Measurements from ENCODE around the gene SPINT2.
"Not testable (repeated sequence)": the region's sequence is repeated elsewhere in the genome, so short reads cannot be mapped to it uniquely, and the experiment has no call there.

Gene SPINT2

DNA sequence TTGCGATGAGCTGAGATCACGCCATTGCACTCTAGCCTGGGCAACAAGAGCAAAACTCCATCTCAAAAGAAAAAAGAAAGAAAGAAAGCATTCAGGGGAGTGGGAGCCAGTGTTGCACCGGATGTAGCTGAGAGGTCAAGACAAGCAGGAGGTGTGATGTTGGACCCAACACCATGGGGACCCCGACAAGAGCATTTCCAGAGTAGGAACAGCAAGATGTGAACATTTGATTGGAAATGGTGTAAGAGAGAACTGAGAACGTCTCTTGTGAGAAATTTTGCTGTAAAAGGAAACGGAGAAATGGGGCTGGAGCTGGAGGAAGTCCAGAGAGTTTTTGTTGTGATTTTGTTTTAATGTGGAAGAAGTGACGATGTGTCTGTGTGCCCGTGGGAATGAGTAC, 24.6 kb upstream of the SPINT2 start:
- DNase-seq: no peak

DNA sequence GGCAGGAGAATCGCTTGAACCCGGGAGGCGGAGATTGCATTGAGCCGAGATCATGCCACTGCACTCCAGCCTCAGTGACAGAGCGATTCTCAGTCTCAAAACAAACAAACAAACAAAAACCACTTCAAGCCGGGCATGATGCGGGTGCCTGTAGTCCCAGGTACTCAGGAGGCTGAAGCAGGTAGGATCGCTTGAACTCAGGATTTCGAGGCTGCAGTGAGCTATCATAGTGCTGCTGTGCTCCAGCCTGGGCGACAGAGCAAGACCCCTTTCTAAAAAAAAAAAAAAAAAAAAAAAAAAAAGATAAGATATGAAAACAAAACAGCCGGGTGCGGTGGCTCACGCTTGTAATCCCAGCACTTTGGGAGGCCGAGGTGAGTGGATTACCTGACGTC, 21.1 kb upstream of the SPINT2 start:
- DNase-seq: no peak

DNA sequence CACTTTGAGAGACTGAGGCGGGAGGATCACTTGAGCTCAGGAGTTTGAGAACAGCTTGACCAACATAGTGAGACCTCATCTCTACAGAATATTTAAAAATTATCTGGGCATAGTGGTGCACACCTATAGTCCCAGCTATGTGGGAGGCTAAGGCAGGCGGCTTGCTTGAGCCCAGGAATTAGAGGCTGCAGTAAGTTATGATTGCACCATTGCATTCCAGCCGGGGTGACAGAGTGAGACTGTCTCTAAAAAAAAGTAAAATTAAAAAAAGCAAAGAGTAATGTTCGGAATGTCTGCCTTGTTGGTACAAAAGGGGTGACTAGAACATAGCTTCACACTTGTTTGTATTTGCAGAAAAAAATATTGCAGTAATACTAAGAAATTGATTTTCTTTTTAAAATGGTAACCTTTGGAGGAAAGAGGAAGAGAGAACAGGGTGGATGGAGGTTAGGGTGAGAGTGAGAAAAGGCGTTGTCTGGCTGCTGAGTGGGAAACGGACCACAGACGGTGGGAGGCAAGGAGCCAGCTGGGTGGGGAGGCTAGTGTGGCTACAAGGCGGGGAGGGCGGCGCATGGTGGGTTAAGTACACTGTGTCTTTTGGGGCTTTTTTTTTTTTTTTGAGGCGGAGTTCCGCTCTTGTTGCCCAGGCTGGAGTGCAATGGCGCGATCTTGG, 18.4 kb upstream of the SPINT2 start:
- DNase-seq: no peak

DNA sequence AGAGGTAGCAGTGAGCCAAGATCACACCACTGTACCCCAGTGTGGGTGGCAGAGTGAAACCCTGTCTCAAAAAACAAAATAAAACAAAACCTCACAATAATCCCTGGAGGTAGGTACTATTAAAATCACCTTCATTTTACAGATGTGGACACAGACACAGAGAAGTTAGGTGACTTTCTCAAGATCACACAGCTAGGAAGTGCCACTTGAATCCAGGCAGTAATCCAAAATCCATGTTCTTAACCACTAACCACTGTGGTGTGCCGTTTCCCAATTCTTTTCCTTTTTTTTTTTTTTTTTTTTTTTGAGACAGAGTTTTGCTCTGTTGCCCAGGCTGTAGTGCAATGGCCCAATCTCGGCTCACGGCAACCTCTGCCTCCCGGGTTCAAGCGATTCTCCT, 17.2 kb upstream of the SPINT2 start:
- no peak for DNase-seq

DNA sequence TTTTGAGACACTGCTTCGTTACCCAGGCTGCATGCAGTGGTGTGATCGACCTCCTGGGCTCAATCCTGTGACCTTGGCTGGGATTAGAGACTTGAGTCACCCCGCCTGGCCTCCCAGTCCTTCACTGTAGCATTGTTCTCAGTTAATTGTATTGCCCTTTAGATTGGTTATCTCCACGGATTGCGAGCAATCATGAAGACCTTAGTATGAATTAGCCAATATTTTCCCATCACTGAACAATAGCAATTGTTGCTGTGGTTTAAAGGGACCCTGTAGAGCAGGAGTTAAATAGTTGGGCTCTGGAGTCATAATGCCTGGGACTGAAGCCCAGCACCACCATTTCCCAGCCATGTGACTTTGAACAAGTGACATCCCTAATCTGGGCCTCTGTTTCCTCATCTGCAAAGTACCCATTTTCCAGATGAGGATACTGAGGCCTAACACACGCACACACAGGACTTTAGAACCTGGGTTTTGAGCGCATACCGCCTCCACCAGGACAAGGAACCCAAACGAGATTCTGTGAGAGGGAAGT, 16.6 kb upstream of the SPINT2 start:
- DNase-seq: peak in 2 of 14 donors; percentile 17 to 66

DNA sequence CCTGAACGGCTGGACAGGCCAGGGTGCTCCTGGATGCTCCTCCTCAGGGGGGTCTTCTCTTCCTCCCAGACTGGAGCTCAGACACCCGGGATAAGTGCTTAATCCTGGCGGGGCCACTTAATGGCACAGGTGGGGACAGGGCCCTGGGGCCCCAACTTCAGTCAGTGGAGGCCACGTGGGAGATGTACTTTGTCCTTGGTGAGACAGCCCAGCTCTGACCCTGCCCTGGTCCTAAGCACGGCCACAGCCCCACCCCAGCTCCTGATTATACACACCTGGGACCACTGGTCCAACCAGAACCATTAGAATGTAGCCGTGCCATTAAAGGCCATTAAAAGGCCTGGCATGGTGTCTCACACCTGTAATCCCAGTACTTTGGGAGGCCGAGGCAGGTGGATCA, 16.0 kb upstream of the SPINT2 start:
- DNase-seq: no peak

DNA sequence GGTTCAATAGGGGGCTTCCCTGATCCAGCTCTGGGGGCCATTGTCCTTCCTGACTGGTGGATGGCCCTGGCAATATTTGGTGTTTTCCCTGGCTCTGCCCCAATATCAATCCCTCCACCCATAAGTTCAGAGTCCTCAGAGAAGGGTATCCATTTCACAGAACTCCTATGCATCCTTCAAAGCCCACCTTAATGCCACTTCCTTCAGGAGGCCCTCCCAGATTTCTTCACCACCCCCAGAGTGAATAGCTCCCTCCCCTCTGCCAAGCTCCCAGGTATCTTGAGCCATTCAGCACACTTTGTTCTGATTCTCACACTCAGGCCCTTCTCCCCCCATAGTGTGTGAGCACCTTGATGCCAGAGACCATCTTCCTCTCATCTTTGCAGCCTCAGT, 13.9 kb upstream of the SPINT2 start:
- DNase-seq: no peak

DNA sequence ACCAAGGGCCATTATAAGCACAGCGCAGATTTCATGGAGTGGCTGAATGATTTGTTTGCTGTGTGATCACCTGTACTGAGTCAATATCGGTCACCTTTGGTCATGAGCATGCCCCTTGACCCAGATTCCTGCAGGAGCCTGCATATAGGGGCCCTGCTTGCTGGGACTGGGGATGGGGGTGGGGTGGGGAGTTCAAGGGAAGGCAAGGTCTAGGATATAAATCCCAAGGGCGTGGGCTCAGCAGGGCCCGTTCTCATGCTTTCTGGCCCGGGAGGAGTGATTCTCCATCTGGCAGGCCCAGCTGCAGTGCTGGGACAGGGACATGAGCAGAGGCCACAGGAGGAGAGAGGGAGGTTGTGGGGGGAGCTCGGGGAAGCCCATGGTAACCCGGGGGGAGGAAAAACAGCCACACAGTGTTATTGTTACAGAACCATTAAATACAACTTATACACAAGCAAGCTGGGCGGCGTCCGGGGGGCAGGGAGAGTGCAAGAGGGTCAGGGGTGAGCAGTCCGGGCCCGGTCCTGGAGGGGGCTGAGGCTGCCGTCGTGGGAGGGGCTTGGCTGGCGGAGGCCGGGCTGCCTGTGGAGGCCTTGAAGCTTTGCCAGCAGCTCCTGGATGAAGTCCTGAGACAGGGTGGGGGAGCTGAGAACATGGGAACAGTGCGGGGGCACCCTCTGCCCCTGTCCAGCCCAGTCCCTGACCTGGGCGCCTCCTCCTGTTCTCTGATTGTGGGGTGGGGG, 13.4 kb upstream of the SPINT2 start:
- peak in 11 of 14 donors; percentile 22 to 85 (median 68) for DNase-seq

DNA sequence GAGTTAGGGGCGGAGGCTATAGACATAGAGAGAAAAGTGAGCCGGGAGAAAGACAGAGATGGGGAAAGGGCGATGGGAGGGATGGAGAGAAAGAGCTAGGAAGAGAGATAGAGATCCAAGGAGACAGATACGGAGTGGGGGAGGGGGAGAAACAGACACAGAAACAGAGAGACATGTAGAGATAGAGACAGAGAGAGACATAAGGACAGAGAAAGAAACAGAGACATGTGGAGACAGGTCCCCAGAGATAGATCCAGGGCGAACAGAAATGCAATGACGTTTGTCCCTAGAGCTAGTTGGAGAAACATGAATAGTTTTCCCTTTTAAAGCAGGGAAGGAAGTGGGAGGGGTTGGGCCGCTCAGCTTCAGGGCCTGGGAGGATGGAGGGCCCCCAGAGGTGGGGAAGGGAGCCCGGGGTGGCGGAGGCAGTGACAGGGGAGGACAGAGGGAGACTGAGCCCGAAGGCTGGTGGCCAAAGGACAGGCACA, 12.8 kb upstream of the SPINT2 start:
- peak in 5 of 14 donors; percentile 22 to 59 (median 53) for DNase-seq

DNA sequence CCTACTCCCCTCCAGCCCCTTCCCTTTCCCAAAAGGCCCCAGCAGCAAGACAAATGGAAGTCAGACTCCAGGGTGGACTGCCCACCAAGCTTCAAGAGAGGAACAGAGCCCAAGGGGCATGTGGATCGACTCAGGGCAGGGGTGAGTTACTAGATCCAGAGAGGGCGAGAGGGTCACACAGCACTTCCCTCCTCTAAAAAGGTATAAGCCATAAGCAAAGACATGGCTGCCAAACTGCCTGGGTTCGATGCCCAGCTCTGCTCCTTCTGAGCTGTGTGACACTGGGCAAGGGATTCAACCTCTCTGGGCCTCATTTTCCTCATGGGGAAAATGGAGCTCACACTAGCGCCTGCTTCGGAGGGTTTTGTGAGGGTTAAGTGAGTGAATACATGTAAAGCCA, 12.0 kb upstream of the SPINT2 start:
- no peak for DNase-seq

DNA sequence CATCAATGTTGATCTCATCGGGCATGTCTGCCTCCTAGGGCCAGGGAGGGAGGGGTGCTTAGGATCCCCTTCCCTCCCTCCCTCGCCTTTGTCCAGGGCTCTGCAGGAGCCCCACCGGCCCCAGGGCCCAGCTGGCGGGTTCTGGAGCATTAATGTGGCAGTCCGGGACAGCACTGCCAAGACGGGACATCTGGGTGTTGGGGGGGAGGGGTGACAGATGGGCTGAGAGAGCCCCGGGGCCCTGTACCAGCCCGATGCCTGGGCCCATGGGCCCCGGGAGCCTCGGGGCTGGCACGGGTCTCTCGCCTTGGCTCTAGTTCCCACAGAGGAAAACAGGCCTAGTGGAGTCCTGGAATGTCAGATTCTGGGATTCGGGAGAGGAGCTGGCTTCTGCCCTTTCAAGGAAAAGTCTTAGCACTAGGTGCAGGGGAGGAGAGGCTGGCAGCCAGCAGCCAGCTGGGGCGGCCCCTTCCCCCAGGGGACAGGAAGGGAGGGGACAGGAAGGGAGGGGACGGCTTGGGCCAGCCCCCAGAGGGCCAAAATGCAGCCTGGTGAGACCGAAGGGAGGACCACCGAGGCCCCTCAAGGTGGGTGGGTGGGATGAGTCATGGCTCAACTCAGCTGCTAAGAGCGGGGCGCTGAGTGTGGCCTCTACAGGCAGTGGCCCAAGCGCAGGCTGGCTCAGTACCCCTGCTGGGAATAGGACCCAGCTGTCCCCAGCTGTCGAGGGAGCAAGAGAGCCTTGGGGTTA, 11.3 kb upstream of the SPINT2 start:
- peak in 13 of 14 donors; percentile 16 to 92 (median 78) for DNase-seq

DNA sequence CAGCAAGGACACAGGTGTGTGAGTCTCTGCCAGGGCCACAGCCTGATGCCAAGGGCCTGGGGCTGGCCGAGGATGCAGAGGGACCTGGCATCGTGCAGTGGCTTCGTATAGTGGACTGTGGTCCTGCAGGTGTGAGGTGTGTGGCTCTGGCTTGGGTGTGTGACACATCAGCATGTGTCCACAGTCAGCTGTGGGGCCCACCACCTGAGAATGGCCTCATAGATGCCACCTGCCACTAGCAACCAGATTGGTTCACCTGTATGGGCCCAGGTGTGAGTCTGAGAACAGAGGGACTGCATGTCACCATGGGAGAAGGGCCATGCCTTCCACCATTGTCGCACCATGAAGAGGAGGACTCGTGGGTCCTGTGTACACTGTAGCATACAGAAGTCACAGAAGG, 10.6 kb upstream of the SPINT2 start:
- peak in 1 of 14 donors; percentile 50 for DNase-seq

DNA sequence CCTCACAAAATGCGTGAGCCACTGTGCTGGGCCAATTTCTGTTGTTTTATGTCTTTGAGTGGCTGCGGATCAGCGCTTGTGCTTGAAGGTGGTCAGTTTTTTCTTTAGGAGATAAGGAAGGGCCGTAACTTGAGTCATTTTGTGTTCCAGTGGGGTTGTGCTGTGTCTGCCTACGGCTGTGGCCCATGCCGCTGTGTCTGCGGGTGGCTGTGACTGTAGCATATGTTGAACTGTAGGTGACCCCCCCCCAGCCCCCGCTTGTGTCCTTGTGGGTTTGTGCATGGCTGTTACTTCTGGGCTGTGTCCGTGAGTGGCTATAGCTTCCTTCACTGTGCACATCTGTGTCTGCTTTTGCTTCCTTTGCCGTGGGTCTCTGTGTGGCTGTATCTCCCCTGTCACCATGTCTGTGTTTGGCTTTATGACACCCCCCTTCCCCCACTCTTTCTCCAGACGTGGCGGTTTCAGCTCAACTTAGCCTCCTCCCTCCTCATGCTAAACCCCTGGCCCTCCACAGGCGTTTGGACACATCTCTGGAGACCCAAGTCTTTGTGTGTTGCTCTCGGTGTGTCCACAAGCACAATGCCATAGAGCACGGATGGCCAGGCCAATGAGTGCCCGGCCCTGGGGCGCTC, 8.9 kb upstream of the SPINT2 start:
- DNase-seq: peak in 6 of 14 donors; percentile 19 to 56 (median 43)

DNA sequence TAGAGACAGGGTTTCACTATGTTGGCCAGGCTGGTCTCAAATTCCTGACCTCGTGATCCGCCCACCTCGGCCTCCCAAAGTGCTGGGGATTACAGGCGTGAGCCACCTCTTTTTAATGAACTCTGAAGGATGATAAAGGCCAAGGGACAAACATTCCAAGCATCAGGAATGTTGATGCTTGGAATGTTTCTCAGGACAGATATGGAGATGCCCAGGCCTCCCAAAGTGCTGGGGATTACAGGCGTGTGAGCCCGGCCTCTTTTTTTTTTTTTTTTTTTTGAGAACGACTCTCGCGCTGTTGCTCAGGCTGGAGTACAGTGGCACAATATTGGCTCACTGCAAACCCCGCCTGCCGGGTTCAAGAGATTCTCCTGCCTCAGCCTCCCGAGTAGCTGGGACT, 2.4 kb upstream of the SPINT2 start:
- not testable (repeated sequence) for DNase-seq

DNA sequence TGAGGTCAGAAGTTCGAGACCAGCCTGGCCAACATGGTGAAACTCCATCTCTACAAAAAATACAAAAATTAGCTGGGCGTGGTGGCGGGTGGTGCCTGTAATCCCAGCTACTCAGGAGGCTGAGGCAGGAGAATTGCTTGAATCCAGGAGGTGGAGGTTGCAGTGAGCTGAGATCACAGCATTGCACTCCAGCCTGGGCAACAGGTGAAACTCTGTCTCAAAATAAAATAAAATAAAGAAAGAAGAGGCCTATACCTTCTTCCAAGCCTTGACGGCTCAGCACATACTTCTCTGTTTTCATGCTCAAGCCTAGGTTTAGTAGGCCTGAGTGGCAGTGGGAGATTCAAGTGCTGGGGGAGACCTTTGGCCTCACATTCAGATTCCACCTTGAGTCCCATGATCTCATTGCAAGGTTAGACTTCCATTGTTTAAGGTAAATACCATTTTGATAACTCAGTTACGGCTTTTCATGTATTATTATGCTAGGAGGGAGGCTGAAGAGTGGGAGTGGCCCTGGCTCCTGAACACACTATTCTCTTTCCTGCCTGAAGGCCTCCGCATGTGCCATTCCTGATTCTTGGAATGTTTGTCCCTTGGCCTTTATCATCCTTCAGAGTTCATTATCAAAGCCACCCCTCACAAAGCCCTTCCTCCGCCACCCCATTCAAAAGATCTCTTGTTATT, 1.6 kb upstream of the SPINT2 start:
- no peak for DNase-seq

DNA sequence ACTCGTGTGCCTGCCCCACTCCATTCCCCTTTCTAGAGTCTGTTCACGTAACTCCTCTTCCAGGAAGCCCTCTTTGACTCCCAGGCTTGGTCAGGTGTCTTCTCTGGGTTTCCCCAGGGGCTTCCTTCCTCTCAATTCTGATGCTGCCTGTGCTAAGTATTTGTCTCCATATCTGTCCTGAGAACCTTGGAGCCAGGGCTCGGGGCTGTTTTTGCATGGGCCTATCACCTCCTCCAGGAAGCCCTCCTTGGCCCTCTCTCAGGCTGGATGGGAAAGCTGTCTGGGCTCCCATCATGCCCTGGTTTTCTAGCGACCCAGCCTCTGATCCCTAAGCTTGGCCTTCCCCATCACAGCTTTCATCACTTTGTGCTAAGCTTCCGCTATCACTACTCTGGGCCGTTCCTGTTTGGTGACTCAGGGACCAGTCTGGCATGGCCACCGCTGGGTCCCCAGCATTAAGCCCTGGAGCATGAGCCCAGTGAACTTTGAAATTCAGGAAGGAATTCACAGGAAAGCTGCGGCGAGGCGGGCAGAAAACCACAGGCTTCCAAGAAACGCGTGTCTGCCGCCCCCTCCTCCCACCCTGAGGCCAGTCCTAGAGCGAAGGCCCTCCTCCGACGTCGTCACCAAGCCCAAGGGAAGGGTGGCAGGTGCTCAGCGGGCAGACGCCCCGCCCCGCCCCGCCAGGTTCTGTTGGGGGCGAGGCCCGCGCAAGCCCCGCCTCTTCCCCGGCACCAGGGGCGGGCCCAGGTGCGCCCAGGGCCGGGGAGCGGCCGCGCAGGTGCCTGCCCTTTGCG, 486 bp upstream of the SPINT2 start:
- peak in 4 of 14 donors; percentile 32 to 63 (median 46) for DNase-seq

DNA sequence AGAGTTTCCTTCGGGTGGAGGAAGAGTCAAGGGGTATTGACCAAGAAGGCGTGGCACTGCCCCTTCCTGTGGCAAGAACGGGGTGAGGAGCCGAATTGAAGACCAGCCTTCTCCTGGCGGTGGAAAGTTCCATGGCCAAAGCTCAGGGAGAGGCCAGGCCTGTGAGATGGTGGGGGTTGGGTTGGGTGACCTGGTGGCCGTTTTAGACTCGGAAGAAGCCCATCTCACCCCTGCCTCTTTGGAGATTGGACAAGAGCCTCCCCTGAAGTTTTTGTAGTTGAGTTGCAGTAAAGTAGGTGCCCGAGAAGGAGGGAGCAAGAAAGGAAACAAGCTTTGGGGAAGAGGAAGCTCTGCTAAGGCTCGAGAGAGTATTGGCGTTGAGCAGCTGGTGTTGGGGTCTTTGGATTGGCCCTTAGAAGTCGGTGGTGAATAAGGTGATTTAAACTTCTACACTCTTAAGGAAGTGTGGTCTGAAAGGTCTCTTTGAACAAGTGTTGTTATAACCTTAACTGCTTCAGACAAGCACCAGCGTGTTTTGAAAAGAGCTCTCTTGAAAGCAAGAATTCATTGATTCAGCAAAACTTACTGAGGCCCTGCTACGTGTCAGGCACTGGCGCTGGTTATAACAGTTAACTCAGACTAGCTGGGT, 964 bp downstream of the SPINT2 start:
- peak in 1 of 14 donors; percentile 37 for DNase-seq

DNA sequence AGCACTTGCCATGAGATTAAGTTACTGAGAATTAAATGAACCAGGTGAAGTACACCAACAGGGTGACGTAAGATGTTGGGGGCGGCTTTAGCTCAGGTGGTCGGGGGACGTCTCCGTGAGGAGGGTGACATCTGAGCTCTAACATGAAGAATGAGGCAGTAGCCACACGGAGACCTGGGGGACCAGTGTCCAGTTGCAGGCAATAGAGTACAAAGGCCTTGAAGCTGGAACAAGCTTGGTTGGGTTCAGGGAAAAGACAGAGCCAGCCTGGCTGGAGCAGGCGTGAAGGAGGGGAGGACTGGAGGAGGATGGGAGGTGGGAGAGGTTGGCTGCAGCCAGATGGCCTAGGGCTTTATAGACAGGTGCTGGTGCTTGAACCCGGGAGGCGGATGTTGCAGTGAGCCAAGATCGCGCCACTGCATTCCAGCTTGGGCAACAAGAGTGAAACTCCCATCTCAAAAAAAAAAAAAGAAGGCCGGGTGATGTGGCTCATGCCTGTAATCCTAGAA, 1.6 kb downstream of the SPINT2 start:
- DNase-seq: no peak

DNA sequence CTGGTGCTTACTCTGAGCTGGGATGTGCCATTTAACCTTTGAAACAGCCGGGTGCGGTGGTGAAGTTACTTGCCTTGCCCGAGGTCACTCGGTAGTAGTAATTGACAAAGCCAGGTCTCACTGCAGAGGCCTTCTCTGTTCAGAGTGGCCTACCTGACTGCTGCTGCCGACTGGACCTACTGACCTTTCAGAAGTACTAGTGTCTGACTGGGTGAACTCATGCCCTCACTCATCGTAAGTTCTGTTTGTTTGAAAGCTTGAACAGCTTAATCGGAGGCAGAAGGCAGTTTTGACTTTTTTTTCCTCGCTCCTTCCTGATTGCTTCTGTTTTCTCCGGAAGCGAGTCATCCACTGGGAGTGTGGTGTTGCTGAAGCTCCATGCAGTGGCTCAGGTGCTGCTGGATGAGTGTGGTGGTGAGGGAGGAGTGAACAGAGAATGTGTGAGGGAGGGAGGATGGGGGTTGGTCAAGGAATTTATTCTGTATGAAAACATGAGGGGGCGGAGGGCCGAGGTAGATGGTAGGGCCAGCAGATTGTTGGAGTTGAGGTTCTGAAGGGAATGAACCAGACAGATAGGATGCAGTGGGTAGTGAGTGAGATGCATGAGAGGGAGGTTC, 2.7 kb downstream of the SPINT2 start:
- no peak for DNase-seq

All from C1 segment of cervical spinal cord (tissue), 14 donors.